Lower lobe of right lung (tissue), 2 donors: Measurements from ENCODE around the gene AATF. TPM values are rescaled to one million over a fixed set of nuclear protein-coding genes. Genes with fewer than 3 reads are reported as not detected.

Experiments used
- ATAC-seq, 2 donors: fragments of 200-7000 bp; cut with Tn5 transposase; one replicate each; pipeline ENCODE4 v1.9.1; 2020 to 2022; ENCODE audit warnings: mild to moderate bottlenecking in 2 of 2, moderate library complexity in 2 of 2
- DNase-seq: peaks from one replicate; pipeline ENCODE4 v3.0.0-alpha.2; 2020
- H3K27ac ChIP-seq: fragments of 200-600 bp; one replicate; pipeline ENCODE4 v1.8.0; 2022
- H3K27me3 ChIP-seq: fragments of 200-600 bp; one replicate; pipeline ENCODE4 v1.8.0; 2022; ENCODE audit warnings: low read depth
- H3K36me3 ChIP-seq: fragments of 200-600 bp; one replicate; pipeline ENCODE4 v1.8.0; 2022; ENCODE audit warnings: mild to moderate bottlenecking
- H3K4me1 ChIP-seq: fragments of 200-600 bp; one replicate; pipeline ENCODE4 v1.8.0; 2022
- H3K4me3 ChIP-seq: fragments of 200-600 bp; one replicate; pipeline ENCODE4 v1.8.0; 2022; ENCODE audit warnings: mild to moderate bottlenecking
- H3K9me3 ChIP-seq: fragments of 200-600 bp; one replicate; pipeline ENCODE4 v1.8.0; 2022
- intact Hi-C: fragments of 100-400 bp; cut with DNase I; formaldehyde crosslinking; loops from one replicate; pipeline ENCODE4 v1.11.0; 2022
- total RNA-seq: library from RNA; stranded (reverse); fragmentation: NEBNext Ultra II Directional; extraction: Animal tissue kit (Norgen Biotek cat#: 25700); gene quantifications from one replicate; pipeline ENCODE4 v1.2.1, GENCODE V29; 2021
- TF ChIP-seq, protein P1 (sequence below): fragments of 200-600 bp; IDR thresholded peaks from one replicate; pipeline ENCODE4 v1.8.0; 2022; ENCODE audit warnings: antibody characterized with exemption, mild to moderate bottlenecking
- donor health status: DM: no; HTN: yes; CAD: no; lungs with severe emphysema.

Gene AATF
- total RNA-seq, 1 donor from 2014 or later: 39.6 TPM

DNA sequence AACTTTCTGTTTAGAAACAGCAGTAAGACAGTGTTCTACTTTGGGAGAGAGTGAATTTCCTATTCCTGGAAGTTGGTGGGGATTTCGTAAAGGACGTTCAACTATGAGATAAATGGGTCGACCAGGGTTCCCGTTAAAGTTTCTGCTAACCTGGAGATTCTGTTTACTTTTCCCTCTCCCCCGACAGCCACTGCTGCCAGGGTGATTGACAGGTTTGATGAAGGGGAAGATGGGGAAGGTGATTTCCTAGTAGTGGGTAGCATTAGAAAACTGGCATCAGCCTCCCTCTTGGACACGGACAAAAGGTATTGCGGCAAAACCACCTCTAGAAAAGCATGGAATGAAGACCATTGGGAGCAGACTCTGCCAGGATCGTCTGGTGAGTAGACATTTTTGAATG, 1.3 kb downstream of the AATF start:
- intact Hi-C loops: no loop called here
- Histone ChIP-seq H3K9me3 (no peaks in the 10 kb centered on the region), H3K27ac (no peak overlapping the region), H3K4me3 (peak overlapping the region; percentile 93), H3K27me3 (peaks cover 27% of the 10 kb centered on the region), H3K36me3 (peaks cover 45% of the 10 kb centered on the region), H3K4me1 (peaks cover 33% of the 10 kb centered on the region)
- ATAC-seq: no peak
- no peak for DNase-seq
- TF ChIP-seq, protein P1, sequence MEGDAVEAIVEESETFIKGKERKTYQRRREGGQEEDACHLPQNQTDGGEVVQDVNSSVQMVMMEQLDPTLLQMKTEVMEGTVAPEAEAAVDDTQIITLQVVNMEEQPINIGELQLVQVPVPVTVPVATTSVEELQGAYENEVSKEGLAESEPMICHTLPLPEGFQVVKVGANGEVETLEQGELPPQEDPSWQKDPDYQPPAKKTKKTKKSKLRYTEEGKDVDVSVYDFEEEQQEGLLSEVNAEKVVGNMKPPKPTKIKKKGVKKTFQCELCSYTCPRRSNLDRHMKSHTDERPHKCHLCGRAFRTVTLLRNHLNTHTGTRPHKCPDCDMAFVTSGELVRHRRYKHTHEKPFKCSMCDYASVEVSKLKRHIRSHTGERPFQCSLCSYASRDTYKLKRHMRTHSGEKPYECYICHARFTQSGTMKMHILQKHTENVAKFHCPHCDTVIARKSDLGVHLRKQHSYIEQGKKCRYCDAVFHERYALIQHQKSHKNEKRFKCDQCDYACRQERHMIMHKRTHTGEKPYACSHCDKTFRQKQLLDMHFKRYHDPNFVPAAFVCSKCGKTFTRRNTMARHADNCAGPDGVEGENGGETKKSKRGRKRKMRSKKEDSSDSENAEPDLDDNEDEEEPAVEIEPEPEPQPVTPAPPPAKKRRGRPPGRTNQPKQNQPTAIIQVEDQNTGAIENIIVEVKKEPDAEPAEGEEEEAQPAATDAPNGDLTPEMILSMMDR: no peak

DNA sequence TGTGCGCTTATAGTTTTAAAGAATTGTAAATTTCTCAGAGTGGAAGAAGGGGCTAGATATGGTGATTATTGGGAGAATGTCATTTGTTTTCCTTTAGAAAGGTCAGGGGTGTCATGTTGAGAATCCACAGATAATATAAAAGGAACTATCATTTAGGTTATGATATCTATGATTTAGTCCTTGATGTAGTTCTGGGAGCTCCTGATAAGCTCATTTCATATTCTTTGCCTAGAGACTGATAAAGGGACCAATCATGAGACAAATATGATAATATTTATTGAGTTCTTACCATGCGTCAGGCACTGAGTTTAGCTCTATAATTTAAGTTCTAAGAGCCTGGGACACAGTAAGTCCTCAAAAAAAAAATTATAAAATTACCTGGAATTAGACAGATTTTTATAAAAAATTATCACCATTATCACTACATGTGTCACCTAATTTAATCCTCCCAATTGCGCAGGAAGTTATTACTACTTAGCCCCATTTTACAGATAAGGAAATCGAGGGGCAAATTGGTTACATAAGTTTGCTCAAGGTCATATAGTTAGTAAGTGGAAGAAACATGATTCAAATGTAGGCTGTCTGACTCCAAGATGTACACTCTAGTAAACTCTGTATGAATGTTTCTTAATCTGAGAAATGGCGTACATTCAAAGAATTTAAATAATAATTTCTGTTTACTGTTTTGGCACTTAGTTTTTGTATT, 2.5 kb downstream of the AATF start:
- intact Hi-C loops: no loop called here
- no peak overlapping the region for H3K4me3 ChIP-seq
- H3K36me3 ChIP-seq: peaks cover 57% of the 10 kb centered on the region
- TF ChIP-seq, protein P1: no peak
- ATAC-seq (no peak), DNase-seq (no peak)
- no peak overlapping the region for H3K27ac ChIP-seq
- peaks cover 15% of the 10 kb centered on the region for H3K27me3 ChIP-seq
- H3K4me1 ChIP-seq: peaks cover 33% of the 10 kb centered on the region
- H3K9me3 ChIP-seq: no peaks in the 10 kb centered on the region

DNA sequence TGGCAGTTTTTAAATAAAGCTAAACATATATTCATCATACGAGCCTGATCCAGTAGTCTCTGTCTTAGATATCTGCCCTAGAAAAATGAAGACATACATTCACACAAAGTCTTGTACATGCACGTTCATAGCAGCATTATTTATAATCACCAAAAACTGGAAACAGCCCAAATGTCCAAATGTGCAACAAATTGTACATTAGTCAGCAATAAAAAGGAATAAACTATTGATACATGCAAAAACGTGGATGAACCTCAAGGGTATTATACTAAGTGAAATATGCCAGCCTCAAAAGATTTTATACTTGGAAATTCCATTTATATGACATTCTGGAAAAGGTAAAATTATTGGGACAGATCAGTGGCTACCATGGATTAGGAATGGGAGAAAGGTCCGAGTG, 22.8 kb downstream of the AATF start:
- no peak overlapping the region for H3K27ac ChIP-seq
- no peaks in the 10 kb centered on the region for H3K27me3 ChIP-seq
- no peaks in the 10 kb centered on the region for H3K4me1 ChIP-seq
- intact Hi-C loops: no loop called here
- no peak for ATAC-seq
- no peaks in the 10 kb centered on the region for H3K9me3 ChIP-seq
- peaks cover 23% of the 10 kb centered on the region for H3K36me3 ChIP-seq
- H3K4me3 ChIP-seq: no peak overlapping the region
- DNase-seq: no peak
- TF ChIP-seq, protein P1: no peak

DNA sequence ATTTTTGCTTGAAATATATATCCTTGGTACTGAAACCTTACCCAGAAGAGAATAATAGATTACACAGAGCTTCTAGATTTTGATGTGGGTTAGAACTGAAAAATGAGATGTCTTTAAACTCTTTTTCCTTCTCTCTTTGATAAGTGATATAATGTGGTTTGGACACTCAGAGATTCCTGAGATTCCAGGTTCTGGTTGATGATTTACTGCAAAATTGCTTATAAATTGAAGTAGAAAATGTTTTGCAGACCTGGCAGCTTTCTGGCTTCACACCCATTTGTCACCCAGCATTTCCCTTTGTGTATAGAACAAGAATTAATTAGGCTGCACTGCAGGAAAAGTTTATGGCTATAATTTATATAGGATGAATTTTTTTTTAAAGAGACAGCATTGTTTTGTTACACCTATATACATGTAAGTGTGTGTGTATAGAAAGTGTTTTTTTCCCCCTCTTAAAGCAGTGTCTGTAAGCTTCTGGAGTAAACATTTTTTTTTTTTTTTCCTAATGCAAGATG, 23.5 kb downstream of the AATF start:
- Histone ChIP-seq H3K9me3 (no peaks in the 10 kb centered on the region), H3K36me3 (peaks cover 18% of the 10 kb centered on the region), H3K4me1 (no peaks in the 10 kb centered on the region), H3K4me3 (no peak overlapping the region), H3K27ac (no peak overlapping the region), H3K27me3 (no peaks in the 10 kb centered on the region)
- ATAC-seq (no peak), DNase-seq (no peak)
- TF ChIP-seq, protein P1: no peak
- intact Hi-C loops: no loop called here

DNA sequence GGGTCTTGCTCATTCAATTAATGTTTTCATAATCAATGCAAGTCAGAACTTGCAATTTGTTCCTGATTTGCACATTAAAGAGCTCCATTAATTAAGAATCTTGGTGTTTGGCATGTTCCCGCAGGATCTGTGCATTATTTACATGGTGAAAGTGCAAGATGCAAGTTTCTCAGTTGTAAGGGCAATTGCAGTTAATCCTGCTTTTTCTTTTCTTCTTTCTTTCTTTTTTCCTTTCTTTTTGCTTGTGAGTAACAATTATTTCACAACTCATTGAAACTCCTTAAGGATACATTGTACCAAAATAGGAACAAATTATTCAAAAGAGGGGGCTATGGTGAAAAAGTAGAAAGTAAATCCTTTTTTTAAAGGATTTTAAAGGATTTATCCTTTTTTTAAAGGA, 24.2 kb downstream of the AATF start:
- ATAC-seq (no peak), DNase-seq (no peak)
- Histone ChIP-seq H3K36me3 (peaks cover 16% of the 10 kb centered on the region), H3K27me3 (no peaks in the 10 kb centered on the region), H3K4me3 (no peak overlapping the region), H3K27ac (no peak overlapping the region), H3K9me3 (no peaks in the 10 kb centered on the region), H3K4me1 (no peaks in the 10 kb centered on the region)
- TF ChIP-seq, protein P1: no peak
- intact Hi-C loops: no loop called here
